ENCODE measurements around the gene CPE. TPM values are rescaled to one million over a fixed set of nuclear protein-coding genes. Genes with fewer than 3 reads are reported as not detected.

CPE gene
- total and polyA plus RNA-seq, 2 of the 4 experiments (the other 2 are of a cell fraction): 3.6 to 13.5 TPM

DNA sequence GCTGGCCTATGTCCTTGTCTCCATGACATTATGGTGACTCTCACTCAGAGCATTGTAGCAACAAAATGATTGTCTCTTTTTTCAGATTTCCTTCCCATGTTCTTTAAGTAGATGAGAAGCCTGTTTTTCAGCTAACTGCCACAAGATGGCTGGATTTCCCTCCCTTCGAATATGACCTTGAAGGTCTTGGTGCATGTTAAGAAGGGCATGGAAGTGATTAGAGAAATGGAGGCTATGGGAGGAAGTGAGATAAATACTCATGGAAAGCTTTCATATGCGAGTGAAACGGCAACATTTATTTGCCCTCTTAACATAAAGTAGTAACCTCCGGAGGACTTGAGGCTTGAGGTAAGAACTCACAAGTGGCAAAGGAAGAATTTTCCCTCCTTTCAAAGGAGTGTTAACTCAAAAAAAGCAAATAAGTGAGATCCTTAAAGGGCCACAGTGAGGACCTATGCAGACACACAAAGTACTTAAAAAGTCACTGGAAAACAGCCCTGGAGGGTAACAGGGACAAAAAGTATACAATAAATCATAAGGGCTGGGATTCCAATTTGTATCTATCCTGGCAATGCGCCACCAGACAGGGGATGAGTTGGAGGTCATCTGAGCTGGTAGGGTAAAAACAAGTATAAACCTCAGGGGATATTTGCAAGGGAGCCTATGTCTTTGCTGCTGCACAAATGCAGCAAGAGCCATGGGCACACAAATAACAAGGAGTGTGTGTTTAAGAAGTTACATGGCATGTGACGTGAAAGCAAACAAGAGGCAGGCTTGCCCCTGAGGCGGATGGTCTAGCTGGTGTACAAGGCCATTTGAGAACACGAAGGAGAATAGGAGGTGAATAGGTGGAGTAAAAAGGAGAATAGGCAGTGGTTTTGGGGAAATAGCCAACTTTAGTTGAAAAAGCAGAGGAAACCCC lies 96.2 kb downstream of the CPE start:
- in situ Hi-C loops (cut with MboI; ENCODE audit: low sequenced_read_pairs): no loop called here
- intact Hi-C loops (cut with micrococcal nuclease): no loop called here

More for the DNA sequence above, 96.2 kb downstream of the CPE start:
- Histone ChIP-seq H3K4ac (ENCODE audit: low read depth, low read length) (no peak overlapping the region), H2AFZ (replicated peaks; ENCODE audit: low read length, poor library complexity) (no peak overlapping the region), H2BK120ac (ENCODE audit: low read depth, low read length) (no peak overlapping the region), H2BK20ac (ENCODE audit: low read depth, low read length) (no peak overlapping the region), H3K18ac (ENCODE audit: low read depth, low read length) (no peak overlapping the region), H3K9me3 (ENCODE audit: control insufficient read depth, insufficient read depth, low read length) (peaks cover 5% of the 10 kb centered on the region), H3K36me3 (ENCODE audit: control insufficient read depth, insufficient read depth, low read length) (no peaks in the 10 kb centered on the region), H3K9me1 (ENCODE audit: insufficient read depth, low read length) (no peaks in the 10 kb centered on the region), H4K20me1 (ENCODE audit: insufficient read depth, low read length) (no peaks in the 10 kb centered on the region), H3K23ac (ENCODE audit: low read depth, low read length) (no peak overlapping the region), H3K4me3 (ENCODE audit: insufficient read depth, low read depth, low read length) (no peak overlapping the region), H4K91ac (ENCODE audit: insufficient read depth, low read depth, low read length) (no peak overlapping the region), H3K27ac (ENCODE audit: insufficient read depth, low read length) (no peak overlapping the region), H2AK9ac (replicated peaks; ENCODE audit: low read depth, low read length, poor library complexity) (no peak overlapping the region), H4K5ac (ENCODE audit: low read depth, low read length) (no peak overlapping the region), H3K4me1 (ENCODE audit: control insufficient read depth, insufficient read depth, low read length) (no peaks in the 10 kb centered on the region), H3K9ac (ENCODE audit: low read depth, low read length) (no peak overlapping the region), H3K4me2 (ENCODE audit: low read depth, low read length) (no peak overlapping the region), H2AK5ac (ENCODE audit: low read depth, low read length) (no peak overlapping the region), H2BK15ac (ENCODE audit: low read depth, low read length) (no peak overlapping the region), H4K8ac (ENCODE audit: low read depth in 2 of 2, low read length in 2 of 2) (no peak overlapping the region), H3K27me3 (ENCODE audit: control insufficient read depth, insufficient read depth, low read length) (no peaks in the 10 kb centered on the region), H3K14ac (replicated peaks; ENCODE audit: low read depth, low read length) (no peak overlapping the region), H2BK5ac (ENCODE audit: low read depth, low read length, poor library complexity, severe bottlenecking) (no peak overlapping the region), H3K56ac (ENCODE audit: extremely low read depth, insufficient read depth, low read length) (no peak overlapping the region), H3K79me1 (ENCODE audit: low read depth in 1 of 2, low read length in 2 of 2) (no peaks in the 10 kb centered on the region)
- dilution Hi-C loops (cut with HindIII; ENCODE audit: low sequenced_read_pairs, unreplicated experiment): loop anchor here (25.0 kb wide), 1 partner anchor 338 kb away; no protein-coding TSS in a partner anchor
- ATAC-seq (ENCODE audit: low read depth) (no peak), DNase-seq (no peak)
- BruUV-seq (replicated peaks): no TSS peak
- ChIA-PET POLR2A (ENCODE audit: unreplicated experiment) (no interaction called here), CTCF (no interaction called here)
- TF ChIP-seq CEBPB (IDR thresholded peaks at IDR 0.05; ENCODE audit: low read depth, low read length): no peak
- TF ChIP-seq CHD1 (IDR thresholded peaks at IDR 0.05; ENCODE audit: low read depth, low read length): no peak
- TF ChIP-seq POLR2A (IDR thresholded peaks at IDR 0.05; ENCODE audit: low read depth, low read length): no peak
- no peak for TF ChIP-seq RCOR1 (IDR thresholded peaks at IDR 0.05; ENCODE audit: insufficient replicate concordance, low read length)
- no peak for TF ChIP-seq BHLHE40 (IDR thresholded peaks at IDR 0.05; ENCODE audit: low read depth, low read length)
- no peak for TF ChIP-seq RFX5 (IDR thresholded peaks at IDR 0.05; ENCODE audit: low read depth, low read length)
- no peak for TF ChIP-seq CTCF (conservative IDR thresholded peaks at IDR 0.05; ENCODE audit: low read depth, low read length)
- TF ChIP-seq, protein P1, sequence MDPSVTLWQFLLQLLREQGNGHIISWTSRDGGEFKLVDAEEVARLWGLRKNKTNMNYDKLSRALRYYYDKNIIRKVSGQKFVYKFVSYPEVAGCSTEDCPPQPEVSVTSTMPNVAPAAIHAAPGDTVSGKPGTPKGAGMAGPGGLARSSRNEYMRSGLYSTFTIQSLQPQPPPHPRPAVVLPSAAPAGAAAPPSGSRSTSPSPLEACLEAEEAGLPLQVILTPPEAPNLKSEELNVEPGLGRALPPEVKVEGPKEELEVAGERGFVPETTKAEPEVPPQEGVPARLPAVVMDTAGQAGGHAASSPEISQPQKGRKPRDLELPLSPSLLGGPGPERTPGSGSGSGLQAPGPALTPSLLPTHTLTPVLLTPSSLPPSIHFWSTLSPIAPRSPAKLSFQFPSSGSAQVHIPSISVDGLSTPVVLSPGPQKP (IDR thresholded peaks at IDR 0.05; ENCODE audit: borderline replicate concordance, low read depth, low read length): no peak
- TF ChIP-seq, protein P2, sequence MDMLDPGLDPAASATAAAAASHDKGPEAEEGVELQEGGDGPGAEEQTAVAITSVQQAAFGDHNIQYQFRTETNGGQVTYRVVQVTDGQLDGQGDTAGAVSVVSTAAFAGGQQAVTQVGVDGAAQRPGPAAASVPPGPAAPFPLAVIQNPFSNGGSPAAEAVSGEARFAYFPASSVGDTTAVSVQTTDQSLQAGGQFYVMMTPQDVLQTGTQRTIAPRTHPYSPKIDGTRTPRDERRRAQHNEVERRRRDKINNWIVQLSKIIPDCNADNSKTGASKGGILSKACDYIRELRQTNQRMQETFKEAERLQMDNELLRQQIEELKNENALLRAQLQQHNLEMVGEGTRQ (IDR thresholded peaks at IDR 0.05; ENCODE audit: low read depth, low read length): no peak
- TF ChIP-seq MXI1 (IDR thresholded peaks at IDR 0.05; ENCODE audit: borderline replicate concordance, low read depth, low read length): no peak
- TF ChIP-seq MAFK (IDR thresholded peaks at IDR 0.05; ENCODE audit: low read depth, low read length): no peak
- TF ChIP-seq SMC3 (IDR thresholded peaks at IDR 0.05; ENCODE audit: low read depth, low read length): no peak
- no peak for TF ChIP-seq RAD21 (IDR thresholded peaks at IDR 0.05; ENCODE audit: low read length)
- no peak for TF ChIP-seq FOS (IDR thresholded peaks at IDR 0.05; ENCODE audit: low read depth, low read length)
- TF ChIP-seq MAZ (IDR thresholded peaks at IDR 0.05; ENCODE audit: borderline replicate concordance, low read depth, low read length): no peak
- no CpG with 5 or more reads among the region's 8 CpGs for WGBS, 2 experiments (ENCODE audit: extremely low coverage in 2 of 2, insufficient read length in 1 of 2)
